Measurements from ENCODE around the gene BUD13.

The BUD13 gene

DNA sequence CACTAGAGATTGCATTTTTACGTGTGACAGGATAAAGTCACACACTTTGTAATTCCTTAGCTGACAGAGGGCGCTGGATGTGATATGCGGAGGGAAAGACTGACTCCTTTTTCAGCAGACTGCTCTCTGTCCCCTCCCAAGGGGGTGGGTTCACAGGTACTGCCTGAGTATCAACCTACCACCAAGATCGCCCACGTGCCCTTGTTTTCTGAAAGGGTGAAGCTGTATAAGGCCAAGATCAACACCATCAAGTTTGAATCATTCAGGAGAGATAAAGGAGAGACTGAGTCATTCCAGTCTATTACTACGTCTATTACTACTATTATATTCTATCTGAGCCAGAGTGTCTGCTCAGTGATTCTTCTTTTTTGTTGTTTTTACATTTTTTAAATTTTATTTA is 30.7 kb downstream of the BUD13 start:
- no peak for DNase-seq

GRCh38 chr11:116740741-116741140 is 32.0 kb downstream of the BUD13 start:
- DNase-seq, result no peak

DNA sequence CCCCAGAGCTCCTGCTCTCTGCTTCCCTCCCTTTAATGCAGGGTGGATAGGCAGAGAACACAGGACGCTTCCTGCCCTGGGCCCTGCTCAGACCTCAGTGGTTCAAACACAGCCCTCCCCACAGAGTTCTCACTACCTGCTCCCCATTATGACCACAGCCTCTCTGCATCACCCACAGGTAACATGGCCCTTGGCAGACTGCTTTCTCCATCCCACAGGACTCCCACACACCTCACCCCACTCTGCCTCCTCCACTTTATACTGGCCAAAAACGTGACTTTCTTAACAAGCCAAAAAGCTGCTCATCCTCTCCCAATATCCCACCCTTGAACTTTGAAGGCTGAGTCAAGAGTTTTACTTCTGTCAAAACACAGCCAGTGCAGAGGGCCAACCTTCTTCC is 33.8 kb downstream of the BUD13 start:
- DNase-seq, result no peak

DNA sequence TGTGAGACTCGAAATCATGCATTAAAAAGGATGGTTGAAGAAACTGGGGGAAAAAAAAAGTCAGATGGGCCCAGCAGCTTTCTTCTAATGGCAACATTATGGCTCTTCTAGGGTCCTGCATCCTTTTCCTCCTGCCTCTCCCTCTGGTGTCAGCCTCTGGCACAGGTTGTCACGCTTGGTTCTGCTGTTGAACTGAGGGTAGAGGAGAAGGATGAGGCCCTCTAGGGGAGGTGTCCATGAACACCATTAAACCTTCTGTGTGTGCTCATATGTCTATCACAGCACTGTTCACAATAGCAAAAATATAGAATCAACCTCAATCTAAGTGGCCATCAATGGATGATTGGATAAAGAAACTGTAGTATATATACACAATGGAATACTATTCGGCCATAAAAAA is 36.0 kb downstream of the BUD13 start:
- DNase-seq, result no peak

DNA sequence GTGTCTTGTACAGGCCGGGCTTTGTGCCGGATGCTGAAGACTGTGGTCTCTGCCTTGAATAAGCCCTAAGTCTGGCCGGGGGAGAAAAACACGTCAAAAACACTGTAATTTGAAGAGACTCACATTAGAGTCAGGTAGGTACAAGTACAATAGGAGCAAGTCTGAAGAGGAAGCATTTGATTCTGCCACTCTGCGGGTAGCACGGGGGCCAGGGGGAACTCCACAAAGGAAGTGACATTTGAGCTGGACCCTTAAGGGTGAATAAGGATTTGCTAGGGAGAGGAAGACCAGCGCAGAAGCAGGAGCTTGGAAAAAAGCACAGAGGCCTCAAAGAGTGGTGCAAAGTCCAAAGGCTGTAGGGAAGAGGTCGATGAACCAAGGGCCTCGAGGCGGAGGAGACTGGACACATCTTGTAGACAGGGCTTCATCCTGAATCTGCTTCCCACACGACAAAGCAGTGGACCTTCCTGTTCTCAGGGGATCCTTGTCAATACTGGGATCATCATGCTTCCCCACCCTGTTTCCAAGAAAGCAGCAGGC is 38.7 kb downstream of the BUD13 start:
- no peak for DNase-seq

- DNase-seq, result no peak
These were observed 39.6 kb downstream of the BUD13 start for GRCh38 chr11:116733043-116733755.

- DNase-seq, result peak; percentile 44
These were observed 40.3 kb downstream of the BUD13 start for GRCh38 chr11:116732271-116733042.

DNA sequence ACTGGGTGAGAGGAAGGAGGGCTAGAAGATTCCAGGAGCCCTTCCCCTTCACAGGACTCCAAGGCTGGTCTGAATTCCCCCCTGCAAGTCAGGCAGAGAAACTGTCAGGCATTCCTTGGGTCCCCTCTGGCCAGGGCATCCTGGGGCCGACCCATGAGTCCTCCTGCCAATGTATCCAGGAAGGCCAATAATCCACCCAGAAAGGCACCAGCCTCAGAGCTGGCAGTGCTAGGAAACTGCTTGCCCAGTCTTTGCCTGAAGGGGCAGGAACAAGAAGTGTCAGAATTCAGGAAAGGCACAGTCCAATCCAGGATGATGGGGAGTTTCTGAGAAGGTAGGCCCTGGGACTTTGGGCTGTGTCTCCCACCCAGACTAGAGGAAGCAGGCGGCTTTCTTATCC is 41.0 kb downstream of the BUD13 start:
- DNase-seq, result no peak

DNA sequence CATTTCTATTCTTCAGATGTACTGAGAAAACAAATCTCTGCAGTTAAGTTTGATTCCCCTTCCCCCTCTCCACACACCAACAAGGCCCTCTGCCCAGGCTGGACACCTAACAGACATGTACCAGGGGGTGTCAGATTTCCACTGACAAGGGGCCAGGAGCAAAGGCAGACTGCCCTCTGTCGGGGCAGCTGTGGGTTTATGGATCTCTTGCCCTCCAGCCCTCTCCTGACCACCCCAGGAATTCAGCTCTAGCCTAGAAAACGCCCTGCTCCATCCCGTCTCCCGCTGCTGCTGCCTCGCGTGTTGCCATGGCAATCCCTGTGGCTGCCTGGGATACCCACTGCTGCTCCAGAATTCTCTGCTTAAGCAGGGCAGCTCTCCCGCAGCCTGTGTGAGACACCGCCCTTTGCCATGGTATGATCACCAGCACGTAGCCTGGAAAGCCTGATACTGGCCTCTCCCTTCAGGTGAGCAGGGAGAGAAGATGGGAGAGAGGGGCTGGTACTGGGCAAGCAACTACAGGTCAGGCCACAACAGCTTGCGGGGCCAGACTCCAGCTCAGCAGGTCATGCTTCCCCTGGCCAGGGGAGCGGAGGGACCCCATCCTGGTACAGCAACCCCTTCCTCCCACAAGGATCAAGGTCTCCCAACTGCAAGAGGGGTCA is 41.6 kb downstream of the BUD13 start:
- no peak for DNase-seq

GRCh38 chr11:116730601-116731000 is 42.2 kb downstream of the BUD13 start:
- DNase-seq, result no peak

DNA sequence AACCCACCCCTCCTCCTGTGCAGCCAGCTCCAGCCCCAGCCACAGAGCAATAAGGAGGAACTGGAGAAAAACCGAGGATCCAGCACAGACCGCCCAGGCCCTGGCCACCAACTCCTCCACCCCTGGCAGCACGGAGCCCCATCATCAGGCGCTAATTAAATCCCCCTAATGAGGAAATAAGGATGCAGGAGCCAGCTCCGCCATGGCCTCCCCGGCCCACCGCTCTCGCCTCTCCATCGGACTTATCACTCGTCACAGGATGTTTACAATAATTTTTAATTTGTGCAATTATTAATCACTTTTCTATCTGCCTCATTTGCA is 42.6 kb downstream of the BUD13 start:
- no peak for DNase-seq

GRCh38 chr11:116729501-116730240 is 43.1 kb downstream of the BUD13 start:
- DNase-seq, result no peak

DNA sequence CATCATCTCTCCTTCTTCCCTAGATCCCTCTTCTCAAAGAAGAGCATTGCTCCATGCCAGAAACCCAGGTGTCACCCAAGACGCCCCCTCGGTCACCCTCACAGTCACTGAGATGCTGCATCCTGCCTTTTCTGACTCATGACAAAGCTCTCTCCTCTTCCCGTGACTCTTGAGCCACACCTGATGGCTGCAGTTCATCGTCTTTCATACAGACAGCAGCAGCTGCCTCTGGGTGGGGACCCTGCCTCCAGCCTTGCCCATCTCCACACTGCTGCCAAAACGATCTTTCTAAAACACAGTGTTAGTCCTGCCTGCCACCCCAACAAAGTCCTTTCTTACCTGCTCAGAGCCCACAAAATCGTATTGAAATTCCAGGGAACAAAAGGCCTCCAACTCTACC is 44.8 kb downstream of the BUD13 start:
- DNase-seq, result no peak

GRCh38 chr11:116725434-116726221 is 47.2 kb downstream of the BUD13 start:
- DNase-seq, result no peak

DNA sequence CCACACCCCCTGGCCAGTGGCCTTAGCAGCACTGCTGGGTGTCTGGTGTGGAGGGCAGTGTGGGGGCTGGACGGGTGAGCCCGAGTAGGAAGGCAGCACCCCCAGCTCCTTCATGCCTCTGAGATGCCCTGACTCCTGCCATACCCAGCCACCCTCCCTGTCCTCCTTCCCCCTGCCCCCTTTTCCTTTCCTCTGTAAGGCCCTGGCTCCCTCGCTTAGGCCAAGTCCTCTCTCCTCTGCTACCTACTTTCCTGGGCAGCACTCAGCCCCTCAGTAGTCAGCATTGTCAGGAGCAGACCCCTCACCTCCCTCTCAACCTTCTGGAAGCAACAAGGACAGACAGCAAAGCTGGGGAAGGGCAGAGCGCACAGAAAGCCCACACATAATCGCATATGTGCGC is 48.0 kb downstream of the BUD13 start:
- no peak for DNase-seq

DNA sequence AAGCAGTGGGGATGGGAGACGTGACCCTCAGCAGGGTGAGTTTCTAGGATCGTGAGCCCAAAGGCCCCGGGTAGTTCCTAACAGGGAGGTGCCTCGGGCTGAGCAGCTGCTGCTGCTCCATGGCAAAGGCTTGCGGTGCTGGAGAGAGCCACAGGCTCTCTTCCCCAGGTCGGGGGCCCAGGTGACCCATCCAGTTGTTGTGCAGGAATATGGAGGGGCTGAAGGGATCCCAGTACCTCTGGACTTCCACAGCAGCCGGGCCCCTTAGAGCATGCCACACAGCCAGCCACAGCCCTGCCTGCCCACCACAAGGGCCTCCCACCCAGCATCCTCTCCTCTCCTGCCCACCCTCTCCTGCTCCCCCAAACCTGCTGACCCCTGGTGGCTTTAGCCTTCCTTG is 49.3 kb downstream of the BUD13 start:
- DNase-seq, result no peak

DNA sequence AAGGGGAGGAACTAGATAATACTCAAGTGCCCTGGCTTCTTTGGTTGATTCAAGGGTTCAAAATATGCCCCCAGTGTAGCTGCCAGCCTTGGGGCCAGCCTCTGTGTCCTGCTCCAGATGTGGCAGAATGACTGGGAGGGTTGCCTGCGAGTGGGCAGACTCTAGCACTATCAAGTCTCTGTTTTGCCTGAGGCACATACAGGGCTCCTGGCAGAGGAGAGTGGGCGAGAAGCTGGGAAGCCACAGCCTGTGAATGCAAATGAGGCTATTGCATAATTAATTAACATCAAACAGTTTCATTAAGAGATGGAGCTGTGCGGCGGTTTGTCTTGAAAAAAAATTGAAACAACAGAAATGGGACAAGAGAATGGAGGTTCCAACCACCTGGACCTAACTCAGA is 50.8 kb downstream of the BUD13 start:
- no peak for DNase-seq

GRCh38 chr11:116720895-116721294 is 51.9 kb downstream of the BUD13 start:
- no peak for DNase-seq

GRCh38 chr11:116718955-116719501 is 53.8 kb downstream of the BUD13 start:
- DNase-seq, result no peak

DNA sequence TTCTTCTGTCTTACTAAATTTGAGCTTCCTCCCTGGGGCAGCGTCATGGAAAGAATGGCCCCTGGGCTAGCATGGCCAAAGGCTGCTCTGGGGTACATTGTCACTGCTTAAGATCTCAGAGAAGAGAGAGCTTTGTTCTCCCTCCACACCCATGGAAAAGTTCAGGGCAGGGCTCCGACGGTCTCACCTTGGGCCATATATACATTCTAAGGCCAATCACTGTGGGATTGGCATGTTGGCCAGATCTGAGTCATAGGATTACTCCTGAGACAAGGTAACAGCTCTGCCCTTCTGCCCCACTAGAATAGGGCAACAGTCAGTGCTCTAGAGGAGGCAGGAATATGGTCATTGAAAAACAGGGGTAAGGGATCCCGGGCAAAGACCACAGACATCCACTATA is 56.2 kb downstream of the BUD13 start:
- no peak for DNase-seq

- no peak for DNase-seq
These were observed 57.4 kb downstream of the BUD13 start for GRCh38 chr11:116715383-116715782.

DNA sequence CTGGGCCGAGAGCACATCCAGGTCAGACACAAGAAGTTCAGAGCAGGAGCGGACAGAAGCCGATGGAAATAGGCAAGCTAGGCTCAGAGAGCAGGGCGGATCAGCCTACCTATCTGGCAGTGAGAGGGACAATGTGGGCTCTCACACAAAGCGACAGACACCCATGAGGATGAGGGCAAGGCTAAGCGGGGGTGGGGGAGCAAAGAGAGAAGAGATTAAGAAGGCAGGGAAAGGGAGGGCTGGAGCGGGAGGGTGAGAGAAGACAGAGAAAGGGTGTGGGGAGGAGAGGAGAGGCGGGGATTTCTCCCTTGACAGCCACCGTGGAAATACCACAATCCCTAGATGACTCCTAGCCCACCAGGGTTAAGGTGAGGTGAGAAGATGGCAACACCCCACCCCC is 57.9 kb downstream of the BUD13 start:
- DNase-seq, result no peak
